SK-N-SH treated with all-trans-retinoic acid at 6 μM for 48 hours (cell line): ENCODE results near the gene DEGS2.
"Not testable (repeated sequence)": the region's sequence is repeated elsewhere in the genome, so short reads cannot be mapped to it uniquely, and the experiment has no call there.

Experiments
- GLIS3 ChIP-seq: fragments of 250-450 bp; sonication (Bioruptor Pico); IDR thresholded peaks from 2 replicates; pipeline ENCODE4 v1.5.0; 2020; ENCODE audit warnings: mild to moderate bottlenecking, moderate library complexity
- SNAI2 ChIP-seq: fragments of 250-450 bp; sonication (Bioruptor Pico); IDR thresholded peaks from 2 replicates; pipeline ENCODE4 v1.5.0; 2020; ENCODE audit warnings: mild to moderate bottlenecking, moderate library complexity
- ZC3H10 ChIP-seq: fragments of 250-450 bp; sonication (Bioruptor Pico); IDR thresholded peaks from 2 replicates; pipeline ENCODE4 v1.5.1; 2021; ENCODE audit warnings: mild to moderate bottlenecking, moderate library complexity

DNA sequence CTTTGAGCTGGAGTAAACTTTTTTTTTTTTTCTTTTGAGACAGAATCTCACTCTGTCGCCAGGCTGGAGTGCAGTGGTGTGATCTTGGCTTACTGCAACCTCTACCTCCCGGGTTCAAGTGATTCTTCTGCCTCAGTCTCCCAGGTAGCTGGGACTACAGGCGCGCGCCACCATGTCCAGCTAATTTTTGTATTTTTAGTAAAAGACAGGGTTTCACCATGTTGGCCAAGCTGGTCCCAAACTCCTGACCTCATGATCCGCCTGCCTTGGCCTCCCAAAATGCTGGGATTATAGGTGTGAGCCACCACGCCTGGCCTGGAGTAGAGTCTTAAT is 45.4 kb upstream of the DEGS2 start:
- not testable (repeated sequence) for TF ChIP-seq SNAI2 (CRISPR knock-in tag); GLIS3 (CRISPR knock-in tag); ZC3H10
